ENCODE data around the gene TAMALIN. TPM values are rescaled to one million over a fixed set of nuclear protein-coding genes. Genes with fewer than 3 reads are reported as not detected.

TAMALIN gene
- total RNA-seq, 1 experiment from 2014 or later: 1.2 TPM

GRCh38 chr12:52007982-52008510, 1.3 kb downstream of the TAMALIN start:
- Histone ChIP-seq H2BK120ac (ENCODE audit: low read depth, low read length, poor library complexity, severe bottlenecking) (no peak overlapping the region), H3K23ac (ENCODE audit: insufficient read length, low read depth, low read length) (no peak overlapping the region), H3K9ac (ENCODE audit: extremely low read depth, insufficient read length, low read length) (no peak overlapping the region), H2BK5ac (ENCODE audit: insufficient read length, low read length) (no peak overlapping the region), H3K4me1 (ENCODE audit: insufficient read depth, low read length) (peaks cover 5% of the 10 kb centered on the region; the same call in 1 of the 2 replicates), H3K4me2 (ENCODE audit: insufficient read depth, insufficient read length, low read length) (peak overlapping the region; percentile 42), H4K91ac (ENCODE audit: insufficient read length, low read depth, low read length) (no peak overlapping the region), H3T11ph (ENCODE audit: low read length) (no peak overlapping the region), H2AFZ (ENCODE audit: low read length) (no peak overlapping the region), H3K23me2 (ENCODE audit: insufficient read length, low read depth, low read length, poor library complexity, severe bottlenecking) (peaks cover 7% of the 10 kb centered on the region), H3K79me2 (ENCODE audit: insufficient read depth, low read length) (no peaks in the 10 kb centered on the region), H3K9me3 (ENCODE audit: control insufficient read depth, low read depth, low read length) (no peaks in the 10 kb centered on the region), H3K27me3 (ENCODE audit: insufficient read depth, low read length) (peaks cover 17% of the 10 kb centered on the region), H3K4ac (ENCODE audit: low read depth, low read length) (no peak overlapping the region), H2BK12ac (ENCODE audit: insufficient read length, low read depth, low read length) (no peak overlapping the region), H2AK5ac (ENCODE audit: insufficient read length, low read length) (no peak overlapping the region), H2BK15ac (ENCODE audit: low read depth, low read length) (no peak overlapping the region), H3K56ac (ENCODE audit: insufficient read length, low read depth, low read length) (no peak overlapping the region), H3K14ac (ENCODE audit: insufficient read depth, low read length) (no peak overlapping the region), H3K18ac (ENCODE audit: insufficient read length, low read depth, low read length) (no peak overlapping the region), H4K5ac (ENCODE audit: insufficient read length, low read depth, low read length) (no peak overlapping the region), H2BK20ac (ENCODE audit: low read depth, low read length, poor library complexity, severe bottlenecking) (no peak overlapping the region), H4K8ac (replicated peaks; ENCODE audit: insufficient read length, low read depth, low read length) (no peak overlapping the region), H4K20me1 (ENCODE audit: control insufficient read depth, insufficient read depth, insufficient read length) (no peaks in the 10 kb centered on the region), H3K79me1 (ENCODE audit: insufficient read depth, low read depth, low read length, poor library complexity, severe bottlenecking) (no peaks in the 10 kb centered on the region), H3K27ac (ENCODE audit: insufficient read length, low read depth, low read length) (no peak overlapping the region)
- Mint-ChIP-seq H3K36me3 (ENCODE audit: insufficient read depth in 1 of 3, low read depth in 3 of 3) (peaks cover 0 to 14% (median 11%) of the 10 kb centered on the region in 3 experiments; a peak in 4 of 7 replicates), H3K27ac (no peak overlapping the region), H3K9me3 (no peaks in the 10 kb centered on the region; a peak in 2 of 5 replicates), H3K4me1 (peaks cover 31 to 49% of the 10 kb centered on the region in 2 experiments), H3K4me3 (peak overlapping the region; percentile 39 to 90), H3K27me3 (ENCODE audit: low read depth) (peaks cover 78% of the 10 kb centered on the region)
- TF ChIP-seq, protein P1, sequence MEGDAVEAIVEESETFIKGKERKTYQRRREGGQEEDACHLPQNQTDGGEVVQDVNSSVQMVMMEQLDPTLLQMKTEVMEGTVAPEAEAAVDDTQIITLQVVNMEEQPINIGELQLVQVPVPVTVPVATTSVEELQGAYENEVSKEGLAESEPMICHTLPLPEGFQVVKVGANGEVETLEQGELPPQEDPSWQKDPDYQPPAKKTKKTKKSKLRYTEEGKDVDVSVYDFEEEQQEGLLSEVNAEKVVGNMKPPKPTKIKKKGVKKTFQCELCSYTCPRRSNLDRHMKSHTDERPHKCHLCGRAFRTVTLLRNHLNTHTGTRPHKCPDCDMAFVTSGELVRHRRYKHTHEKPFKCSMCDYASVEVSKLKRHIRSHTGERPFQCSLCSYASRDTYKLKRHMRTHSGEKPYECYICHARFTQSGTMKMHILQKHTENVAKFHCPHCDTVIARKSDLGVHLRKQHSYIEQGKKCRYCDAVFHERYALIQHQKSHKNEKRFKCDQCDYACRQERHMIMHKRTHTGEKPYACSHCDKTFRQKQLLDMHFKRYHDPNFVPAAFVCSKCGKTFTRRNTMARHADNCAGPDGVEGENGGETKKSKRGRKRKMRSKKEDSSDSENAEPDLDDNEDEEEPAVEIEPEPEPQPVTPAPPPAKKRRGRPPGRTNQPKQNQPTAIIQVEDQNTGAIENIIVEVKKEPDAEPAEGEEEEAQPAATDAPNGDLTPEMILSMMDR (conservative IDR thresholded peaks at IDR 0.05): no peak
- no peak for DNase-seq
- no CpG with 5 or more reads among the region's 5 CpGs for WGBS (ENCODE audit: extremely low coverage, insufficient read length, low lambda C conversion rate)
